ENCODE data around the gene ANKS1B. TPM values are rescaled to one million over a fixed set of nuclear protein-coding genes. Genes with fewer than 3 reads are reported as not detected.
A peak's percentile ranks its signal among the peaks of the same experiment; 100 is the strongest.
"Not testable (repeated sequence)": the region's sequence is repeated elsewhere in the genome, so short reads cannot be mapped to it uniquely, and the experiment has no call there.

Gene ANKS1B
- total RNA-seq, 4 donors from 2014 or later: 34.5 to 81.9 (median 71.1) TPM

DNA sequence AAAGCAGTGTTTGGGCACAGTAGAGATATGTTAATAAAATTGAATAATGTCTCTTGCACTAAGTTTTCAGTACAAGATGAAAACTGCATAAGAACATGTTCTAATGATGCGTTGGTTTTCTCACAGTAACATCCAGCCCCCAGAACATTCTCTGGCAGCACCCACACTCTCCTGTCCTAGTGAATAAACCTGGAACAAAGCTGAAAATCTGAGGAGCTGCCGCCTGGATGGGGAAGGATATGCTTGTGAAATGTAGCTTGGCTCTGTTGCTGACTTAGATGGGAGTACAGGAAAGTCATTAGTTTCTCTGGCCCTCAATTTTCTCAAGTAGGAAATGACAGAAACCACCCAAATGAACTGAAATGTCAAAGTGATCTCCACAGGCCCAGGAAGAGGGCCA lies 1015.8 kb downstream of the ANKS1B start:
- no peaks in the 10 kb centered on the region for H3K27me3 ChIP-seq
- no peak for DNase-seq
- H3K9me3 ChIP-seq: no peaks in the 10 kb centered on the region
- no peaks in the 10 kb centered on the region for H3K4me1 ChIP-seq
- H3K27ac ChIP-seq: no peak overlapping the region
- no peak overlapping the region for H3K4me3 ChIP-seq (replicated peaks in 1 of 3)
- WGBS, 2 donors: 72 to 76% methylated on average over 2 of the region's 2 CpGs
- no peak for TF ChIP-seq POLR2A (IDR thresholded peaks at IDR 0.05)
- TF ChIP-seq, protein P1, sequence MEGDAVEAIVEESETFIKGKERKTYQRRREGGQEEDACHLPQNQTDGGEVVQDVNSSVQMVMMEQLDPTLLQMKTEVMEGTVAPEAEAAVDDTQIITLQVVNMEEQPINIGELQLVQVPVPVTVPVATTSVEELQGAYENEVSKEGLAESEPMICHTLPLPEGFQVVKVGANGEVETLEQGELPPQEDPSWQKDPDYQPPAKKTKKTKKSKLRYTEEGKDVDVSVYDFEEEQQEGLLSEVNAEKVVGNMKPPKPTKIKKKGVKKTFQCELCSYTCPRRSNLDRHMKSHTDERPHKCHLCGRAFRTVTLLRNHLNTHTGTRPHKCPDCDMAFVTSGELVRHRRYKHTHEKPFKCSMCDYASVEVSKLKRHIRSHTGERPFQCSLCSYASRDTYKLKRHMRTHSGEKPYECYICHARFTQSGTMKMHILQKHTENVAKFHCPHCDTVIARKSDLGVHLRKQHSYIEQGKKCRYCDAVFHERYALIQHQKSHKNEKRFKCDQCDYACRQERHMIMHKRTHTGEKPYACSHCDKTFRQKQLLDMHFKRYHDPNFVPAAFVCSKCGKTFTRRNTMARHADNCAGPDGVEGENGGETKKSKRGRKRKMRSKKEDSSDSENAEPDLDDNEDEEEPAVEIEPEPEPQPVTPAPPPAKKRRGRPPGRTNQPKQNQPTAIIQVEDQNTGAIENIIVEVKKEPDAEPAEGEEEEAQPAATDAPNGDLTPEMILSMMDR (IDR thresholded peaks at IDR 0.05): no peak
- no peaks in the 10 kb centered on the region for H3K36me3 ChIP-seq
- intact Hi-C loops (cut with DNase I): no loop called here

DNA sequence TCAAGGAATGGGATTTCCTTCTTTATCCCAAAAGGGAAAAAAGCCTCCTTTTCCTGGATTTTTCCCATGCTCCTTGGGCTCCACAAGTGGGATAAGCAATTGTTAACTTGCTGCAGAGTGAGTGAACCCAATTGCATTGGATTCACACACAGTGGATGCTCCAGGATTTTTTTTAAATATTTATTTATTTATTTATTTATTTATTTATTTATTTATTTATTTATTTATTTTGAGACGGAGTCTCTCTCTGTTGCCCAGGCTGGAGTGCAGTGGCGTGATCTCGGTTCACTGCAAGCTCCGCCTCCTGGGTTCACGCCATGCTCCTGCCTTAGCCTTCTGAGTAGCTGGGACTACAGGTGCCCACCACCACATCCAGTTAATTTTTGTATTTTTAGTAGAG lies 1027.6 kb downstream of the ANKS1B start:
- H3K4me1 ChIP-seq; H3K4me3 ChIP-seq (replicated peaks in 1 of 3); intact Hi-C loops (cut with DNase I); H3K27me3 ChIP-seq; H3K9me3 ChIP-seq; H3K27ac ChIP-seq; H3K36me3 ChIP-seq; DNase-seq: not testable (repeated sequence)
- 92 to 94% methylated on average over 5 of the region's 5 CpGs for WGBS, 2 donors

DNA sequence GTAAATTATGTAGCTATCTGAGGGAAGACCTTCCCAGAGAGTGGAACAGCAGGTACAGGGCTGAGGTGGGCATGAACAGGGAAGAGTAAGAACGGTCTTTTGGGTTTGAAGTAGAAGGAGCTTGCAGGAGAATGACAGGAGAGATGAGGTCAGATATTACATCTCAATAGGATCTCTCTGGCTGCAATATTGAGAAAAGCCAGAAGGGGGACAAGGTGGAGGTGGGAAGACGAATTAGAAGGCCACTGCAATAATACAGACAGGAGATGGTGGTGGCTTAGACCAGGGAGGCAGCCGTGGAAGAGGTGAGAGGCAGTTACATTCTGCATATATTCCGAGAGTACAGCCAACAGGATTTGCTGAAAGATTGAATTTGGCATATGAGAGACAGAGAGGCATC lies 1029.5 kb downstream of the ANKS1B start:
- Histone ChIP-seq H3K4me3 (replicated peaks in 1 of 3) (no peak overlapping the region), H3K36me3 (no peaks in the 10 kb centered on the region), H3K27ac (no peak overlapping the region), H3K27me3 (no peaks in the 10 kb centered on the region), H3K9me3 (no peaks in the 10 kb centered on the region), H3K4me1 (no peaks in the 10 kb centered on the region)
- no peak for TF ChIP-seq POLR2A (IDR thresholded peaks at IDR 0.05)
- TF ChIP-seq, protein P1 (IDR thresholded peaks at IDR 0.05): peak in 1 of 6 experiments; percentile 15
- intact Hi-C loops (cut with DNase I): no loop called here
- 64 to 66% methylated on average over 4 of the region's 4 CpGs for WGBS, 2 donors
- DNase-seq: no peak

DNA sequence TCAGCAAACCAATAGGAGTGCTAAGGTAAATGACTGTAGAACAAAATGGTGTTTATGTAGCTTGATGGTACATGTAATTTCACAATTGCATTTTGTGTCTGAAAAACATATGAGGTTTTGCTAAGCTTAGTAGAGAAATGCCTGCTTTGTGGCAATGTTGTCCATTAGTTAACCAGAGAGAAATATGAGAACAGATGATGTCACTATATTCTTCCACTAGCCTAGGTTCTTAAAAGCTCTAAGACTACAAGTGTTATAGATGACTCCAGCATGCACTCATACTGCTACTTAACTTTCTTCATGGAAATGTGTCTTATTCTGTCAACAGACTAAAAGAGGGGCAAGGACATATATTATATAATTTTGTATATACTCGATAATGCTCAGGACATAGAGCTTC lies 1030.2 kb downstream of the ANKS1B start:
- H3K27me3 ChIP-seq: no peaks in the 10 kb centered on the region

DNA sequence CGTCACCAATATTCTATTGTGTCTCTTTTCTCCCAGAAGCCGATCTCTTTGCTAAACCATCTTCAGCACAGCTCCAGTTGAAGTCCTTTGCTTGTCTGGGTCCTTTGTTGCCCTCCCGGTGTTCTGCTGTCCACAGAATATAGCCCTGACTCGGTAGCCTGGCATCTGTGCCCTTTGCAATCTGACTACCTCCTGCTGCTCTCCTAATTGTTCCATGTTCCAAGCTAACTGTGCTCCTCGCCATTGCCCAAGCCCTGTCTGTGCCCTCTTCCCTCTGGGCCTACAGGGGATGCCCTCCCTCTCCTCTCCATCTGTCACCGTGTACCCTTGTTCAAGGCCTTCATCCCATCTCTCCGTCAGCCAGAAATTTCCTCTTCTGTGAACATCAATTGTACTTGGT lies 1033.3 kb downstream of the ANKS1B start:
- Histone ChIP-seq H3K27me3 (no peaks in the 10 kb centered on the region), H3K4me3 (replicated peaks in 1 of 3) (no peak overlapping the region), H3K36me3 (no peaks in the 10 kb centered on the region), H3K9me3 (no peaks in the 10 kb centered on the region), H3K4me1 (no peaks in the 10 kb centered on the region), H3K27ac (no peak overlapping the region)
- 84 to 90% methylated on average over 7 of the region's 7 CpGs for WGBS, 2 donors
- no peak for TF ChIP-seq POLR2A (IDR thresholded peaks at IDR 0.05)
- TF ChIP-seq, protein P1 (IDR thresholded peaks at IDR 0.05): no peak
- no peak for DNase-seq
- intact Hi-C loops (cut with DNase I): no loop called here

More for the DNA sequence above, 1030.2 kb downstream of the ANKS1B start:
- no peak for DNase-seq
- 94 to 98% methylated on average over 1 of the region's 1 CpG for WGBS, 2 donors
- intact Hi-C loops (cut with DNase I): no loop called here
- no peak for TF ChIP-seq POLR2A (IDR thresholded peaks at IDR 0.05)
- TF ChIP-seq, protein P1 (IDR thresholded peaks at IDR 0.05): no peak
- Histone ChIP-seq H3K27ac (no peak overlapping the region), H3K4me3 (replicated peaks in 1 of 3) (no peak overlapping the region), H3K36me3 (no peaks in the 10 kb centered on the region), H3K4me1 (no peaks in the 10 kb centered on the region), H3K9me3 (no peaks in the 10 kb centered on the region)

Measured in thyroid gland (tissue), 4 donors.